ENCODE measurements around the gene TOMM40.

GRCh38 chr19:44845612-44846454 is 45.2 kb upstream of the TOMM40 start, which contains the start of gene NECTIN2:
- TF ChIP-seq GATA2 (IDR thresholded peaks at IDR 0.05; ENCODE audit: low read depth, low read length): no peak
- no peak for TF ChIP-seq GATA3 (IDR thresholded peaks at IDR 0.05; ENCODE audit: low read depth, low read length)
